Activated CD4-positive, alpha-beta T cell treated with anti-CD3 and anti-CD28 coated beads, Interleukin-2, amount 10 ng/mL, durations not matched to agents 7 days and 5 days (primary cell): ENCODE measurements around the gene LPP. TPM values are rescaled to one million over a fixed set of nuclear protein-coding genes. Genes with fewer than 3 reads are reported as not detected.

ENCODE experiments used
- CTCF ChIA-PET: fragments of 350-600 bp; sonication (Branson Sonifier 250); formaldehyde crosslinking; loops from one replicate; lab custom pipeline; 2021; ENCODE audit warnings: antibody characterized with exemption; lab: Charles Lee
- POLR2A ChIA-PET: fragments of 350-600 bp; sonication (Branson Sonifier 250); formaldehyde crosslinking; loops from one replicate; lab custom pipeline; 2021; ENCODE audit warnings: antibody characterized with exemption; lab: Charles Lee
- DNase-seq: peaks from one replicate; pipeline ENCODE4 v3.0.0-alpha.2; 2020
- H3K27ac Mint-ChIP-seq: one replicate; pipeline ENCODE4 v1.8.0; 2021; ENCODE audit warnings: mild to moderate bottlenecking, moderate library complexity, mixed read lengths
- H3K27me3 Mint-ChIP-seq: one replicate; pipeline ENCODE4 v1.8.0; 2021; ENCODE audit warnings: mixed read lengths
- H3K36me3 Mint-ChIP-seq: one replicate; pipeline ENCODE4 v1.8.0; 2021; ENCODE audit warnings: low read depth, mixed read lengths
- H3K4me1 Mint-ChIP-seq: one replicate; pipeline ENCODE4 v1.8.0; 2021; ENCODE audit warnings: mixed read lengths
- H3K4me3 Mint-ChIP-seq: one replicate; pipeline ENCODE4 v1.8.0; 2021; ENCODE audit warnings: mild to moderate bottlenecking, moderate library complexity, mixed read lengths
- H3K9me3 Mint-ChIP-seq: one replicate; pipeline ENCODE4 v1.8.0; 2021; ENCODE audit warnings: mixed read lengths
- total RNA-seq, 2 experiments: library from RNA; stranded (reverse); gene quantifications; one replicate each; pipeline ENCODE4 v1.2.3, GENCODE V29; 2021

The LPP gene
- total RNA-seq, 2 experiments from 2014 or later, result 63.6 to 70.3 TPM

GRCh38 chr3:188220097-188220788 lies 66.3 kb downstream of the LPP start:
- peaks cover 22% of the 10 kb centered on the region for H3K36me3 Mint-ChIP-seq
- H3K9me3 Mint-ChIP-seq, result no peaks in the 10 kb centered on the region
- ChIA-PET CTCF (no interaction called here), POLR2A (no interaction called here)
- no peaks in the 10 kb centered on the region for H3K27me3 Mint-ChIP-seq
- H3K4me1 Mint-ChIP-seq, result peaks cover 22% of the 10 kb centered on the region
- no peak for DNase-seq
- no peak overlapping the region for H3K27ac Mint-ChIP-seq
- H3K4me3 Mint-ChIP-seq, result no peak overlapping the region

GRCh38 chr3:188220988-188221818 lies 67.2 kb downstream of the LPP start:
- ChIA-PET CTCF (no interaction called here), POLR2A (no interaction called here)
- no peak overlapping the region for H3K27ac Mint-ChIP-seq

GRCh38 chr3:188223936-188224335 lies 70.0 kb downstream of the LPP start:
- ChIA-PET CTCF (interaction anchor here (0.6 kb wide), 1 partner anchor 9 kb away, joined by 4 read pairs; no protein-coding TSS in a partner anchor), POLR2A (no interaction called here)
- Mint-ChIP-seq H3K9me3 (no peaks in the 10 kb centered on the region), H3K4me1 (no peaks in the 10 kb centered on the region), H3K4me3 (no peak overlapping the region), H3K36me3 (peaks cover 36% of the 10 kb centered on the region), H3K27me3 (no peaks in the 10 kb centered on the region), H3K27ac (no peak overlapping the region)
- DNase-seq, result no peak

More at GRCh38 chr3:188220988-188221818, 67.2 kb downstream of the LPP start:
- no peak overlapping the region for H3K4me3 Mint-ChIP-seq
- DNase-seq, result no peak
- no peaks in the 10 kb centered on the region for H3K9me3 Mint-ChIP-seq
- no peaks in the 10 kb centered on the region for H3K27me3 Mint-ChIP-seq
- H3K4me1 Mint-ChIP-seq, result peaks cover 16% of the 10 kb centered on the region
- peaks cover 23% of the 10 kb centered on the region for H3K36me3 Mint-ChIP-seq

- no peaks in the 10 kb centered on the region for H3K9me3 Mint-ChIP-seq
Measured at GRCh38 chr3:188227442-188227841, 73.5 kb downstream of the LPP start.

GRCh38 chr3:188229177-188229576 lies 75.2 kb downstream of the LPP start:
- CTCF ChIA-PET, result interaction anchor here (0.6 kb wide), 1 partner anchor 25 kb away, joined by 4 read pairs; no protein-coding TSS in a partner anchor
- H3K4me1 Mint-ChIP-seq, result no peaks in the 10 kb centered on the region

More at GRCh38 chr3:188227442-188227841, 73.5 kb downstream of the LPP start:
- POLR2A ChIA-PET, result no interaction called here
- DNase-seq, result no peak
- Mint-ChIP-seq H3K36me3 (peaks cover 32% of the 10 kb centered on the region), H3K27ac (no peak overlapping the region), H3K4me1 (no peaks in the 10 kb centered on the region), H3K4me3 (no peak overlapping the region), H3K27me3 (no peaks in the 10 kb centered on the region)
- CTCF ChIA-PET, result no interaction called here

GRCh38 chr3:188229726-188230125 lies 75.8 kb downstream of the LPP start:
- Mint-ChIP-seq H3K4me1 (no peaks in the 10 kb centered on the region), H3K27me3 (no peaks in the 10 kb centered on the region), H3K36me3 (peaks cover 35% of the 10 kb centered on the region), H3K27ac (no peak overlapping the region), H3K4me3 (no peak overlapping the region), H3K9me3 (no peaks in the 10 kb centered on the region)
- DNase-seq, result no peak
- CTCF ChIA-PET, result interaction anchor here (0.6 kb wide), 1 partner anchor 26 kb away, joined by 4 read pairs; no protein-coding TSS in a partner anchor
- POLR2A ChIA-PET, result no interaction called here

More at GRCh38 chr3:188229177-188229576, 75.2 kb downstream of the LPP start:
- Mint-ChIP-seq H3K27ac (no peak overlapping the region), H3K27me3 (no peaks in the 10 kb centered on the region), H3K4me3 (no peak overlapping the region), H3K36me3 (peaks cover 36% of the 10 kb centered on the region), H3K9me3 (no peaks in the 10 kb centered on the region)
- no peak for DNase-seq
- POLR2A ChIA-PET, result no interaction called here

- ChIA-PET POLR2A (no interaction called here), CTCF (interaction anchor here (1.0 kb wide), 1 partner anchor 76 kb away, joined by 3 read pairs; the partner anchor contains the start of gene LPP)
- Mint-ChIP-seq H3K27ac (no peak overlapping the region), H3K4me1 (no peaks in the 10 kb centered on the region), H3K9me3 (no peaks in the 10 kb centered on the region), H3K4me3 (no peak overlapping the region), H3K36me3 (peaks cover 30% of the 10 kb centered on the region), H3K27me3 (no peaks in the 10 kb centered on the region)
- no peak for DNase-seq
Measured at GRCh38 chr3:188230962-188231361, 77.0 kb downstream of the LPP start.

GRCh38 chr3:188231456-188231855 lies 77.5 kb downstream of the LPP start:
- no peaks in the 10 kb centered on the region for H3K9me3 Mint-ChIP-seq
- no peak for DNase-seq
- POLR2A ChIA-PET, result no interaction called here
- peaks cover 3% of the 10 kb centered on the region for H3K4me1 Mint-ChIP-seq
- no peak overlapping the region for H3K27ac Mint-ChIP-seq
- no peak overlapping the region for H3K4me3 Mint-ChIP-seq
- H3K27me3 Mint-ChIP-seq, result no peaks in the 10 kb centered on the region
- CTCF ChIA-PET, result interaction anchor here (1.0 kb wide), 1 partner anchor 77 kb away, joined by 3 read pairs; the partner anchor contains the start of gene LPP
- H3K36me3 Mint-ChIP-seq, result peaks cover 33% of the 10 kb centered on the region

GRCh38 chr3:188232656-188233055 lies 78.7 kb downstream of the LPP start:
- Mint-ChIP-seq H3K4me3 (no peak overlapping the region), H3K36me3 (peaks cover 33% of the 10 kb centered on the region), H3K9me3 (peaks cover 3% of the 10 kb centered on the region), H3K4me1 (peaks cover 6% of the 10 kb centered on the region), H3K27ac (no peak overlapping the region), H3K27me3 (no peaks in the 10 kb centered on the region)
- POLR2A ChIA-PET, result no interaction called here
- no peak for DNase-seq
- CTCF ChIA-PET, result interaction anchor here (0.9 kb wide), 1 partner anchor 22 kb away, joined by 3 read pairs; no protein-coding TSS in a partner anchor

- POLR2A ChIA-PET, result no interaction called here
- CTCF ChIA-PET, result no interaction called here
- DNase-seq, result no peak
- H3K4me3 Mint-ChIP-seq, result no peak overlapping the region
- no peak overlapping the region for H3K27ac Mint-ChIP-seq
- no peaks in the 10 kb centered on the region for H3K27me3 Mint-ChIP-seq
- H3K4me1 Mint-ChIP-seq, result peaks cover 11% of the 10 kb centered on the region
- peaks cover 27% of the 10 kb centered on the region for H3K36me3 Mint-ChIP-seq
- H3K9me3 Mint-ChIP-seq, result peaks cover 3% of the 10 kb centered on the region
Measured at GRCh38 chr3:188233320-188233719, 79.4 kb downstream of the LPP start.

- ChIA-PET POLR2A (no interaction called here), CTCF (interaction anchor here (1.0 kb wide), 1 partner anchor 494 kb away, joined by 4 read pairs; no protein-coding TSS in a partner anchor)
- no peaks in the 10 kb centered on the region for H3K27me3 Mint-ChIP-seq
- peaks cover 12% of the 10 kb centered on the region for H3K4me1 Mint-ChIP-seq
- H3K9me3 Mint-ChIP-seq, result peaks cover 3% of the 10 kb centered on the region
- no peak overlapping the region for H3K4me3 Mint-ChIP-seq
- peaks cover 26% of the 10 kb centered on the region for H3K36me3 Mint-ChIP-seq
- no peak overlapping the region for H3K27ac Mint-ChIP-seq
- DNase-seq, result no peak
Measured at GRCh38 chr3:188234132-188234531, 80.2 kb downstream of the LPP start.

GRCh38 chr3:188236271-188236670 lies 82.3 kb downstream of the LPP start:
- Mint-ChIP-seq H3K9me3 (peaks cover 3% of the 10 kb centered on the region), H3K27ac (no peak overlapping the region), H3K4me1 (peaks cover 12% of the 10 kb centered on the region), H3K36me3 (peaks cover 34% of the 10 kb centered on the region), H3K27me3 (no peaks in the 10 kb centered on the region), H3K4me3 (no peak overlapping the region)
- ChIA-PET CTCF (no interaction called here), POLR2A (no interaction called here)
- no peak for DNase-seq

GRCh38 chr3:188239035-188239434 lies 85.1 kb downstream of the LPP start:
- H3K27me3 Mint-ChIP-seq, result no peaks in the 10 kb centered on the region
- CTCF ChIA-PET, result no interaction called here

More at GRCh38 chr3:188239035-188239434, 85.1 kb downstream of the LPP start:
- no peak overlapping the region for H3K4me3 Mint-ChIP-seq
- no peak overlapping the region for H3K27ac Mint-ChIP-seq
- H3K4me1 Mint-ChIP-seq, result peaks cover 14% of the 10 kb centered on the region
- peaks cover 3% of the 10 kb centered on the region for H3K9me3 Mint-ChIP-seq
- POLR2A ChIA-PET, result no interaction called here
- H3K36me3 Mint-ChIP-seq, result peaks cover 34% of the 10 kb centered on the region
- DNase-seq, result no peak
